GM12878 (cell line): ENCODE results near the gene XDH.

Experiments
- ATF3 ChIP-seq: IDR thresholded peaks from 2 replicates; pipeline ENCODE4 v1.6.1; 2011; ENCODE audit warnings: low read depth, mild to moderate bottlenecking, low read length, moderate library complexity, borderline replicate concordance; ENCODE audit errors: extremely low read depth
- BRCA1 ChIP-seq: IDR thresholded peaks from 2 replicates; pipeline ENCODE4 v1.6.1; 2011; ENCODE audit warnings: low read depth, low read length, improper control_type of control experiment
- EP300 ChIP-seq, 2 experiments: fragments of 150-350 bp in 1 of 2; IDR thresholded peaks; 2 replicates each; pipeline ENCODE4 v1.6.1; 2011 to 2012; ENCODE audit warnings: low read depth in 2 of 2, low read length in 2 of 2, borderline replicate concordance in 1 of 2, improper control_type of control experiment in 1 of 2, inconsistent platforms in 1 of 2; ENCODE audit not compliant: control insufficient read depth in 1 of 2
- POLR2AphosphoS5 ChIP-seq: IDR thresholded peaks from 2 replicates; pipeline ENCODE4 v1.6.1; 2011; ENCODE audit warnings: mild to moderate bottlenecking, low read length, inconsistent platforms
- RAD21 ChIP-seq: IDR thresholded peaks from 2 replicates; pipeline ENCODE4 v1.6.1; 2011; ENCODE audit warnings: mild to moderate bottlenecking, low read depth, low read length, moderate library complexity; ENCODE audit not compliant: insufficient read depth
- RAD51 ChIP-seq: fragments of 450-650 bp; IDR thresholded peaks from 2 replicates; pipeline ENCODE4 v1.6.1; 2016; ENCODE audit warnings: moderate library complexity, mild to moderate bottlenecking, inconsistent platforms
- RELA ChIP-seq: fragments of 450-650 bp; IDR thresholded peaks from 2 replicates; pipeline ENCODE4 v1.8.0; 2014; ENCODE audit warnings: borderline replicate concordance; ENCODE audit not compliant: partially characterized antibody
- SREBF1 ChIP-seq: IDR thresholded peaks from 2 replicates; pipeline ENCODE4 v1.6.1; 2012; ENCODE audit warnings: mild to moderate bottlenecking, low read length
- TCF12 ChIP-seq: IDR thresholded peaks from 2 replicates; pipeline ENCODE4 v1.6.1; 2011; ENCODE audit warnings: low read depth, mild to moderate bottlenecking, low read length
- ZBTB40 ChIP-seq: fragments of 450-650 bp; IDR thresholded peaks from 2 replicates; pipeline ENCODE4 v1.6.1; 2016; ENCODE audit warnings: mild to moderate bottlenecking, moderate library complexity, borderline replicate concordance
- TF ChIP-seq, protein P1 (sequence below), 3 experiments: IDR thresholded peaks in 2 of 3; conservative IDR thresholded peaks in 1 of 3; 2 replicates each; pipeline ENCODE4 v1.5.1; 2011; ENCODE audit warnings: low read depth in 3 of 3, low read length in 3 of 3, mild to moderate bottlenecking in 3 of 3, control low read depth in 2 of 3, moderate library complexity in 2 of 3, inconsistent platforms in 1 of 3, mixed read lengths in 1 of 3; ENCODE audit not compliant: control insufficient read depth in 2 of 3, insufficient read depth in 1 of 3; ENCODE audit errors: extremely low read depth in 1 of 3

GRCh38 chr2:31286961-31287550, 127.5 kb downstream of the XDH start:
- TF ChIP-seq RAD51 (no peak), POLR2AphosphoS5 (no peak), TCF12 (no peak), ZBTB40 (no peak), RELA (no peak), EP300 (IDR thresholded peaks at IDR 0.05; ENCODE audit: borderline replicate concordance in 1 of 2, control insufficient read depth in 1 of 2, low read depth in 2 of 2, low read length in 2 of 2) (no peak), RAD21 (no peak), ATF3 (no peak), BRCA1 (no peak), SREBF1 (no peak)
- TF ChIP-seq, protein P1, sequence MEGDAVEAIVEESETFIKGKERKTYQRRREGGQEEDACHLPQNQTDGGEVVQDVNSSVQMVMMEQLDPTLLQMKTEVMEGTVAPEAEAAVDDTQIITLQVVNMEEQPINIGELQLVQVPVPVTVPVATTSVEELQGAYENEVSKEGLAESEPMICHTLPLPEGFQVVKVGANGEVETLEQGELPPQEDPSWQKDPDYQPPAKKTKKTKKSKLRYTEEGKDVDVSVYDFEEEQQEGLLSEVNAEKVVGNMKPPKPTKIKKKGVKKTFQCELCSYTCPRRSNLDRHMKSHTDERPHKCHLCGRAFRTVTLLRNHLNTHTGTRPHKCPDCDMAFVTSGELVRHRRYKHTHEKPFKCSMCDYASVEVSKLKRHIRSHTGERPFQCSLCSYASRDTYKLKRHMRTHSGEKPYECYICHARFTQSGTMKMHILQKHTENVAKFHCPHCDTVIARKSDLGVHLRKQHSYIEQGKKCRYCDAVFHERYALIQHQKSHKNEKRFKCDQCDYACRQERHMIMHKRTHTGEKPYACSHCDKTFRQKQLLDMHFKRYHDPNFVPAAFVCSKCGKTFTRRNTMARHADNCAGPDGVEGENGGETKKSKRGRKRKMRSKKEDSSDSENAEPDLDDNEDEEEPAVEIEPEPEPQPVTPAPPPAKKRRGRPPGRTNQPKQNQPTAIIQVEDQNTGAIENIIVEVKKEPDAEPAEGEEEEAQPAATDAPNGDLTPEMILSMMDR (IDR thresholded peaks at IDR 0.05 in 2 of 3, conservative IDR thresholded peaks at IDR 0.05 in 1 of 3; ENCODE audit: control insufficient read depth in 2 of 3, extremely low read depth in 1 of 3, insufficient read depth in 1 of 3, low read depth in 3 of 3, low read length in 3 of 3): no peak
